HS-5 (cell line): ENCODE results near the gene MMP11.

Experiments used
- DNase-seq: peaks from one replicate; pipeline ENCODE4 v3.0.0-alpha.2; 2012; ENCODE audit warnings: low read depth

Gene MMP11

GRCh38 chr22:23801886-23802377 is 29.3 kb downstream of the MMP11 start:
- DNase-seq: no peak

GRCh38 chr22:23803001-23803819 is 30.6 kb downstream of the MMP11 start:
- DNase-seq: no peak

GRCh38 chr22:23804781-23805291 is 32.2 kb downstream of the MMP11 start:
- no peak for DNase-seq

GRCh38 chr22:23806837-23807236 is 34.2 kb downstream of the MMP11 start:
- DNase-seq: no peak

GRCh38 chr22:23812378-23812777 is 39.7 kb downstream of the MMP11 start:
- DNase-seq: no peak

- no peak for DNase-seq
These were observed 43.0 kb downstream of the MMP11 start for GRCh38 chr22:23815541-23816155.

- DNase-seq: no peak
These were observed 43.7 kb downstream of the MMP11 start for GRCh38 chr22:23816156-23816976.

- DNase-seq: no peak
These were observed 44.5 kb downstream of the MMP11 start for GRCh38 chr22:23817146-23817545.

GRCh38 chr22:23818541-23818940 is 45.9 kb downstream of the MMP11 start:
- DNase-seq: no peak

GRCh38 chr22:23820748-23821211 is 48.1 kb downstream of the MMP11 start:
- DNase-seq: no peak

GRCh38 chr22:23822101-23822671 is 49.5 kb downstream of the MMP11 start:
- no peak for DNase-seq

GRCh38 chr22:23823331-23823791 is 50.7 kb downstream of the MMP11 start:
- no peak for DNase-seq

- no peak for DNase-seq
These were observed 52.0 kb downstream of the MMP11 start for GRCh38 chr22:23824476-23825245.

- no peak for DNase-seq
These were observed 52.7 kb downstream of the MMP11 start for GRCh38 chr22:23825246-23825905.

GRCh38 chr22:23826510-23827350 is 54.1 kb downstream of the MMP11 start:
- DNase-seq: no peak

- no peak for DNase-seq
These were observed 54.8 kb downstream of the MMP11 start for GRCh38 chr22:23827351-23827995.

- DNase-seq: no peak
These were observed 56.4 kb downstream of the MMP11 start for GRCh38 chr22:23828800-23829680.

- peak; percentile 28 for DNase-seq
These were observed 57.3 kb downstream of the MMP11 start for GRCh38 chr22:23829845-23830372.
